Fibroblast of mammary gland (primary cell): Measurements from ENCODE around the gene PDE4A.

ENCODE experiments used
- DNase-seq: peaks from one replicate; pipeline ENCODE4 v3.0.0-alpha.2; 2010; ENCODE audit warnings: low read depth
- H3K4me3 ChIP-seq: 2 replicates; pipeline ENCODE4 v1.5.1; 2011; ENCODE audit warnings: low read depth, mild to moderate bottlenecking, low read length, moderate library complexity; ENCODE audit not compliant: control insufficient read depth
- CTCF ChIP-seq: conservative IDR thresholded peaks from 2 replicates; pipeline ENCODE4 v1.5.1; 2011; ENCODE audit warnings: low read depth, low read length, inconsistent platforms; ENCODE audit not compliant: control insufficient read depth, insufficient read depth

PDE4A gene

GRCh38 chr19:10518444-10519361 lies 98.4 kb downstream of the PDE4A start:
- no peak for DNase-seq
- TF ChIP-seq CTCF: no peak
- no peak overlapping the region for H3K4me3 ChIP-seq
